GM19328 (cell line): Measurements from ENCODE around the gene RAPGEF1.
A peak's percentile ranks its signal among the peaks of the same experiment; 100 is the strongest.
"Not testable (repeated sequence)": the region's sequence is repeated elsewhere in the genome, so short reads cannot be mapped to it uniquely, and the experiment has no call there.

Experiments used
- ATAC-seq: cut with Tn5 transposase; IDR thresholded peaks from one replicate; pipeline ENCODE4 v1.9.1; 2021; ENCODE audit warnings: mild to moderate bottlenecking, moderate library complexity; ENCODE audit not compliant: unreplicated experiment

The RAPGEF1 gene, protein sequence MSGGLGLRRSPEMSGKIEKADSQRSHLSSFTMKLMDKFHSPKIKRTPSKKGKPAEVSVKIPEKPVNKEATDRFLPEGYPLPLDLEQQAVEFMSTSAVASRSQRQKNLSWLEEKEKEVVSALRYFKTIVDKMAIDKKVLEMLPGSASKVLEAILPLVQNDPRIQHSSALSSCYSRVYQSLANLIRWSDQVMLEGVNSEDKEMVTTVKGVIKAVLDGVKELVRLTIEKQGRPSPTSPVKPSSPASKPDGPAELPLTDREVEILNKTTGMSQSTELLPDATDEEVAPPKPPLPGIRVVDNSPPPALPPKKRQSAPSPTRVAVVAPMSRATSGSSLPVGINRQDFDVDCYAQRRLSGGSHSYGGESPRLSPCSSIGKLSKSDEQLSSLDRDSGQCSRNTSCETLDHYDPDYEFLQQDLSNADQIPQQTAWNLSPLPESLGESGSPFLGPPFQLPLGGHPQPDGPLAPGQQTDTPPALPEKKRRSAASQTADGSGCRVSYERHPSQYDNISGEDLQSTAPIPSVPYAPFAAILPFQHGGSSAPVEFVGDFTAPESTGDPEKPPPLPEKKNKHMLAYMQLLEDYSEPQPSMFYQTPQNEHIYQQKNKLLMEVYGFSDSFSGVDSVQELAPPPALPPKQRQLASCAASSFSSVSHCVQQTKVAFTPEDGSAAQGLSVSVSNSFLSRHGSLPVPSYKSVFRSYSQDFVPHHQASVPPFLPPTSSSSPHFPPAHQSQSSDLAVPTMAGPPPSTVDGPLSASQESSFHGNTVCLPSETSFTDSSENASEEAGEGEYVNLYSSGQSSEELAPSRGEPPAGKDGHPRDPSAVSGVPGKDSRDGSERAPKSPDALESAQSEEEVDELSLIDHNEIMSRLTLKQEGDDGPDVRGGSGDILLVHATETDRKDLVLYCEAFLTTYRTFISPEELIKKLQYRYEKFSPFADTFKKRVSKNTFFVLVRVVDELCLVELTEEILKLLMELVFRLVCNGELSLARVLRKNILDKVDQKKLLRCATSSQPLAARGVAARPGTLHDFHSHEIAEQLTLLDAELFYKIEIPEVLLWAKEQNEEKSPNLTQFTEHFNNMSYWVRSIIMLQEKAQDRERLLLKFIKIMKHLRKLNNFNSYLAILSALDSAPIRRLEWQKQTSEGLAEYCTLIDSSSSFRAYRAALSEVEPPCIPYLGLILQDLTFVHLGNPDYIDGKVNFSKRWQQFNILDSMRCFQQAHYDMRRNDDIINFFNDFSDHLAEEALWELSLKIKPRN (N-terminal part only)

DNA sequence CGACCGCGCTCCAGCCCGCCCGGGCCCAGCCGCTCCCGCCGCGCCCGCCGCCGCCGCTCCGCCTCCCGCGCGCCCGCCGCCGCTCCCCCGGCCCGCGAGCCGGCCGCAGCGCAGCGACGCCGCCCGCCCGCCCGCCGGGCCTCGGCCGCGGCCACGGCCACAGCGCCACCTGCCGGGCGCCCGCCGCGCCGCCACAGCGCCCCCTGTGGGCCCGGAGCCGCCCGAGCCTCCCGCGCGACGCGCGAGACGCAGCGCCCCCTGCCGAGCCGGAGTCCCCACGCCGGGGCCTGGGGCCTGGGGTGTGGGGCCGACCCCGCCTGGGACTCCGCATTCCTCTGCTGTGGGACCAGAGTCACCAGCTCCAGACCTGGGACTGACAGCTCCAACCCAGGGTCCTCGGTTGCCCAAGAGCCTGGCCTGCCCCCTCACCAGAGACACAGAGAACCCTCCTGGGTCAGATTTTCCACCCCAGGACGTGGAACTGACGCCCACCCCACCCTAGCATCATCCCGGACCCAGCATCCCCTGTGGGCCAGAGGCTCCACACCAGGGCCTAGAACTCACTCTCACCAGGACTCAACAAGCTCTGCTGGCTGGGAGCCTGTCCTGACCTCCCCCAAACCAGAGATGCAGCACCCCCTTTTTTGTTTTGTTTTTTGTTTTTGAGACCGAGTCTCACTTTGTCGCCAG, at the start of gene RAPGEF1:
Gene RAPGEF1, minus strand, starts transcription at position 118 of the 690 bp plus-strand sequence. CDS start 246 bp downstream, outside the sequence.
- peak; percentile 47 for ATAC-seq

DNA sequence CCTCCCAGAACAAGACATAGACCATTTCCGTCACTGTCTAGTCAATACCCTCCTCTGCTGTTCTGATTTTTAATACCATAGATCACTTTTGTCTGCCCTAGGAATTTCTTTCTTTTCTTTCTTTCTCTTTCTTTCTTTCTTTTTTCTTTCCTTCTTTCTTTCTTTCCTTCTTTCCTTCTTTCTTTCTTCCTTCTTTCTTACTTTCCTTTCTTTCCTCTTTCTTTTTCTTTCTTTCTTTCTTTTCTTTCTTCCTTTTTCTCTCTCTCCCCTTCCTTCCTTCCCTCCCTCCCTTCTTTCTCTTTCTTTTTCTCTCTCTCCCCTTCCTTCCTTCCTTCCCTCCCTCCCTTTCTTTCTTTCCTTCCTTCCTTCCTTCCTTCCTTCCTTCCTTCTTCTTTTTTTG, 49.0 kb upstream of the RAPGEF1 start:
- no peak for ATAC-seq

DNA sequence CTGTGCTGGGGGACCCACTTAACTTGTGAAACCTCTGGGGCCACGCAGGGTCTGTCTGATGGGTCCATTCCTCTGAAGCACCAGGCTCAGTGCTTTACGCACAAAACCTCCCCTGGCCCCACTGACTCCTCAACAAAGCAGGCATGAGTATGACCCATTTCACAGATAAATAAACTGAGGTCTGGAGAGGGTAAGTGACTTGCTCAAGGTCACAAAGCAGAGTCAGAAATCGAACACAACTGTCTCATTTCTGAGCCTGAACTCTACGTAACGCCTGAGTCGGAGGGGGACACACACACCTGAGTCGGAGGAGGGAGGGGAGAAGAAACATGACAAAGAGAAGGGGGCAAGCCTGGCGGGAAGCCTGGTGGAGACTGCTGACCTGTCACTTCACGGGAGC, 48.0 kb upstream of the RAPGEF1 start:
- no peak for ATAC-seq

DNA sequence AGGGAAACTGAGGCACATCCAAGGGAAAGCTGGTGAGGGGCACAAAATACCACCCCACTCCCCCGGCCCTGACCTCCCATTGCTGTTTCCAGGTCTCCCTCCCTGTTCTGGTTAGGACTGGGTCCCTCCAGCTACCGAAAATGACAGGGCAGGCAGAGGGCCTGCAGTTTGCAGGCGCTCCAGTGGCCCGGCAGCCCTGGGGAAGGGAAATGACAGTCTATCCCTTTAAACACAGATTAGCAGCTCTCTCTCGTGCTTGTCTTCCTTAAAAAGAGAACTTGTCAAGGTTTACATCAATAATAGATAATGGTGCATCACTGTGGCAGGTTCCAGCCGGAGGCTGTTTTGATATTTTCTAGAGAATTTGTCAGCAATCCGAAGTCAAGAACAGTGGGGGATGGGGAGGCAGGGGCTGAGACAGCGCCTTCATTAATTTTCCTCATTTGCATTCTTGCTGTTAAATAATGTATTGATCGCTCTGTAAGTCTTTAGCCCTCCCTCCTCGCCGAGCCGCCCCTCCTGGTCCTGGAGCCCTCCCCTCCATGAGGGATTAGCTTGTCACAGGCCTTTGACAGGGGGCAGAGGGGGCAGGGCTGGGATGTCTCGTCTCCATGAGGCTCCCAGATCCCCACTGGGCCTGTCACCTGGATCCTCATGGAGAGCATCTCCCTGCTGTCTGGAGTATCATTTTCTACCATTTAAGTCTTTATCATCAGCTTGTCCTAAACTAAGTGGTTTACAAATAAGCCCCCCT, 45.0 kb upstream of the RAPGEF1 start:
- no peak for ATAC-seq

DNA sequence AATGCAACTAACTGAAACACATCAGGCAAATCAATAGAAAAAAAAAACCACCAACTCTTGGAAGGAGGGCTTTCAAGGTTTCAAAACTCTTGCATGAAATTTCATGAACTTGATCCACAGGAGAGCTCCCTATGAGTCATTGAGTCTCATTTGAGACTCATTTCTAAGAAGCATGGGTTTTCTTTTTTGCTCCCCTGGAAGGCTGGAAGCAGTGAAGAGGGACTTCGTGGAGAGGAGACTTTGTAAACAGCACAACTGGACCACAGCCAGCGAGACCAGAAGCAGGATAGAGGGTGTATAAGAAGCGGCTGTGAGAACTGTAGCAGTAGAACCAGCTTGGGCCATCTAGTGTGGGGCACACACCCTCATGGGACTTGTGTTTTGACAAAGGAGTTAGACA, 41.2 kb upstream of the RAPGEF1 start:
- ATAC-seq = no peak

DNA sequence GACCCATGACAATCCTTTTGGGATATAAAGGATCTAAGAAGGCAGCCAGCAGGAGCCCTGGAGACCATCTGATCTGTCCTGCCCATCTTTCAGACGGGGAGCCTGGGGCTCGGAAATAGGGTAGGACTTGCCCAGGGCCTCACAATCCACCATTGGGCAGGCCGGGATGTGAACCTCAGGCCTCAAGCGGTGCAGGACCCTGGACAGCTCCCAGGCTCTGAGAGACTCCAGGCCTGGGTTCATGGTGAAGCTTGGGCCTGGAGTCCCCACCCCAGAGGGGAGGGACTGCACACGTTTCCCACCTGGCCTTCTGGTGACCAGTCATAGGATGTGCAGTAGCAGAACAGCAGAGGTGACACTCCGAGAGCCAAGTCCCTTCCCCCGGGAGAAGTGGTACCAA, 36.6 kb upstream of the RAPGEF1 start:
- ATAC-seq = no peak

DNA sequence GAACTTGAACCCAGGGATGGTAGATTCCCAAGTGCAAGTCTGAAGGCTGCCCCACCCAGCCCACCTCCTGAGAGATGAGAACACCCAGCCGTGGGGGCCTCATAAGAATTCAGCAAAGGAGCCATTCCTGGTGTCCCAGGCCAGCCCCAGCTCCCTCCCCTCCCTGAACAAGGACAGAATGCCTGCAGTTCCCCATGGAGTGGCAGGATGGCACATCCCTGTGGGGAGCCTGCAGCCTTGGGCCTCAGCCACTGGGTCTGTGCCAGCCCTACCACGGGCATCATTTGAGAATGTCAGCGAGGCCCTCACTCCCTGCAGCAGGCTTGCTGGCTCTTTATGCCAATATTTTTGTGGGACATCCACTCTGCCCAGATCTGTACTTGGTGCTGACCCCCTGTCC, 36.2 kb upstream of the RAPGEF1 start:
- no peak for ATAC-seq

DNA sequence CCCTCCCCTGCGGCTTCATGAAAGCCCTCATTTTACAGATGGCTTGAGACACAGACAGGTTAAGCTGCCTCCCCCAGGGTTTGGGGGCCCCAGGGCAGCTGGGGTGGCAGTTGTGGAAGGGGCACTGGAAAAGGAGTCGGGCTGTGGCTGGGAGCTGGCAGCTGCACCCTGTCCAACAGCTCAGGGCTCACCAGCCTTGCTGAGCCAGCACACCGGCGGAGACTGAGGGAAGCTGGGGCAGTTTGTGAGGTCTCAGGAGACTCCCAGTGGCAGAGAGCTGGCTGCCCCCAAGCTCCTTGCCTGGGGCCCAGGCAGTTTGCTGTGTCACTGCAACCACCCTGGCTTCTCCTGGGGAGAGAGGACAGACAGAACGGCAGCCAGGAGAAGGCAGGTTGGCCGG, 34.8 kb upstream of the RAPGEF1 start:
- no peak for ATAC-seq

DNA sequence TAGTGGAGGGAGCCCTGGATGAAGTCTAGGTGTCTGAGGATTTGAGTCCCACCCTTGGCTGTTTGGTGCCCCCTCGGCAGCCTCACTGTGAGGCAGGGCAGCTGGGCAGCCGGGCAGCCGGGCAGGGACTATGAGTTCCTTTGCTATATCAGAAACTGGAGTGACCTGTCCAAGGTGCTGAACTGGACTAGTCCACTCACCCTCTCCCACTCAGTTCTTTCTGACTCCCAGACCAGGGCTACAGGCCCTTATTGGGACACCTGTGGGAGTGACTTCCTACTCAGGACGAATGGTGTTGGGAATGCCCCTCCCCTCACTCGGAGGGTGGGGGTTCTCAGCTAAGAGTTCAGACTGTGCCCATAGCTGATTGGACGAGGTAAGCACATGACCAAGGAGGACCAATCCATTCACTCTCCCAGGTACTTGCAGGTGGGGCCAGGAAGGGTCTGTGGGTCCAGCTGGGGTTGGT, 34.1 kb upstream of the RAPGEF1 start:
- no peak for ATAC-seq

DNA sequence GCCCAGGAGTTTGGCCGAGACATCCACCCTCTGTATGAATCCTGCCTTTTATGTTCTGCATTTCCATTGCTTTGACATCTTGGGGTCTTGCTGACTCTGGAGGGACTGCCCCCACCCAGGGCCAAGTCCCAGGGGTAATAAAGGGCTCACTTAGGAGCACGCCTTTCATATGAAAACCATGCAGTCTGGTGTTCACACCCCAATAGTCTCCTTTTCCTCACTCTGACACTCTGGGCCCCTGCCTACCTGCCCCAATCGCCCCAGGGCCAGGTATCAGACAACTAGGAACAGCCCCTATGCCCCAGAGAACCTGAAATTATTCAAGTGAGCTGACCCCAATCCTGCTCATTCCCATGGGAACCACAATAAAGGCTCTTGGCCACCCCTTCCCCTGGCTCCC, 33.1 kb upstream of the RAPGEF1 start:
- no peak for ATAC-seq

DNA sequence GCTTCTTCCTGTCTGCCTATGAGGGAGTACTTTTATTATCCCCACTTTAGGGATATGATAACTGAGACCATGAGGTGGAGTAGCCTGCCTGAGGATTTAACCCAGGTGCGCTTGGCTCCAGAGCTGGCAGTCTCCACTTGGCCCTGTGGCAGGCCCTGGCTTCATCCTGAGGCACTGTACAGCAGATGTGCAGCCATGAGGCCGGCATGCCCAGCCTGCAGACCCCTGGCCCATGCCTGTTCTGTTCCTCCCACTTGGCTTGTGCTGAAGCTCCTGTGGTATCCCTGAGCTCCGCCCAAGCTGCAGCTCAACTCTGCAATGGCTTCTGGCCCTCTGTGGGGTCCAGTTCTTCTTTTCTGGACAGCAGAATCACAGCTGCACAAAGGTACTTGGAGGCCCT, 31.8 kb upstream of the RAPGEF1 start:
- no peak for ATAC-seq

DNA sequence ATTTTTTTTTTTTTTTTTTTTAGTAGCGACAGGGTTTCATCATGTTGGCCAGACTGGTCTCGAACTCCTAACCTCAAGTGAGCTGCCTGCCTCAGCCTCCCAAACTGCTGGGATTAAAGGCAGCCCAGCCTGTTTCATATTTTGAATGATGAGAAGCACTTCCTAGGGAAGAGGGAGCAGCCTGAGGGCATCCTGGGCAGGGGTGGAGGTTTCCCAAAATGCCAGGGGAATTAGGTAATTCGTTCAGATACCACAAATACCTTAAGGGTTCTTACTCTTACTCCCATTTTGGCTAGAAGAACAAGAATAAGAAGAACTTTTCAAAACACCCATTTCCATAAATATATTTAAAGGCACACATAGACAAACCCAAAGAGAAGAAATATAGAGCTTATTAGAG, 29.5 kb upstream of the RAPGEF1 start:
- ATAC-seq = no peak

DNA sequence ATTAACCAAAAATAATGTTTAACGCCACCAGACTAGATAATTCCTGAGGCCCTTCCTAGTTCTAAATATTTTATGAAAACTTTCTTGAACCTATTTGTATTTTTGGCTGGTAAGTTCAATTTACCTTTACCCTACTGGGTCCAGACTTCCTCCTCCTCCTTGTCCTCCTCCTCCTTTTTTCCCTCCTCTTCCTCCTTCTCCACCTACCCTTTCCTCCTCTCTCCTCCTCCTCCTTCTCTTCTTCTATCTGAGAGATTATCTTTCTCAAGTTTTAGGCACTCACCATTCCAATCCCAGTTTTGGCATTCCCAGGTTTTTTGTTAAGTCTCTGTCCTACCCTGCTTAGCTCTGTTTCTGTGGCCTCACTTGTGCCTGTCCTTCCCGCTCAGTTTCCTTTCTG, 24.7 kb upstream of the RAPGEF1 start:
- no peak for ATAC-seq

DNA sequence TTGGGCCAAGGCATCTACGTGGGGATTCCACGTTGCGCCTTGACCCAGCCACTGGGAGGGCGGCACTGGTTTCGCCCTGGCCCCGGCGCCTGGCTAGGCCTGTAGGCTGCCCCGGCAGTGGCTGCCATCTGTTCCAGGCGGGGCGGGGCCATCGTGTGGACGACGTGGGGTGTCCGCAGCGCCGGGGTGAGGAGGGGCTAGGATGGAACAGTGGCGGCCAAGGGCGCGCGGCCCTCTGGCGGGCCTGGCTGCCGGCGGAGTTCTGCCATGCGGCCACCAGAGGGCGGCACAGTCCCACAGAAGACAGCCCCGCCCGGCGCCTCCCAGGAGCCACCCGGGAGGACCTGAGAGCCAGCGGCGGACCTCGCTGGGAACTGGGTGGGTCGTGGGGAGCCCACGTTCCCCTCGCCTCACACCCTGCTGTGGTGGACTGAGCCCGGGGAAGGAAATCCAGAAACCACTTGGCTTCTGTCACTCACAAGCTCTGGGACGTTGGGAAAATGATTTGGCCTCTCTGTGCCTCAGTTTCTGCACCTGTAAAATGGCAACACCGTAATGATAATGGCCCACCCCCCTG, 22.6 kb upstream of the RAPGEF1 start:
- ATAC-seq = no peak

DNA sequence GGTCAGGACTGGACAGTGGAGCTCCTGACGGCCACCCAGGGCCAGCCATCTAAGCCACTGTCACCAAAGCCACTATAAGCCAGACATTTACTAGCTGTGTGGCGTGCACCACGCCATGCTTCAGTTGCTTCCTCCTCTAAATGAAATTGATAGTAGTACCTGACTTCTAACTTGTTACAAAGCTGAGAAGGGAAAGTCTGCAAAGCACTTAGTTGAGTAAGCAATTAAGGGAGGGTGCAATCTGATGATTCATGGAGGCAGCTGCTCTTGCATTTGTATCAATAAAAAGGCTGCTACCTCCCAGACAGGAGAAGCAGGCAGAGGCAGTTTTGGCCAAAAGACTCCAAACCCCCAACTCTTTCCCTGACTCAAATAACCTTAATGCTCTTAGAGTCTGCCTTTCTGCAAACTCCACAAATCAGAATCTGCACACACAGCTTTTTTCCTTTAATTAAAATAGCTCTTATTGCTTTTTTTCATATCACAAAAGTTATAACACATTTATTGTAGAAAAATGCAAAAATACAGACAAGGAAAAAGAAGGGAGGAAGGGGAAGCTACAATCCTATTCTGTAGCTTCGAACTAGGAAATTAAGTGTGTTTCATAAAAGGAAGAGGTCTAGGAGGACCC, 19.3 kb upstream of the RAPGEF1 start:
- ATAC-seq = no peak

DNA sequence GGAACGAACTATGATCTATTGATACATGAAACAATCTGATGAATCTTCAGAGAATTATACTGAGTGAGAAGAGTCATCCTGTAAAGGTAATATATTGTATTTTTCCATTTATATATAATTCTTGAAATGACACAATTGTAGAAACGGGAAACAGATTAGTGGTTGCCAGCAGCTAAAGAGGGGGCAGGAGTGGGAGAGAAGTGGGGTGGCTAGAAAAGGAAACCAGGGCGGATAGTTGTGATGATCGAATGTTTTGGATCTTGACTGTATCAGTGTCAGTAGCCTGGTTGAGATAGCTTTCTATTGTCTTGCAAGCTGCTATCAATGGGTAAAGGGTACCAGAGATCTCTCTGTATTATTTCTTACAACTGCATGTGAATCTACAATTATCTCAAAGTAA, 17.7 kb upstream of the RAPGEF1 start:
- no peak for ATAC-seq

DNA sequence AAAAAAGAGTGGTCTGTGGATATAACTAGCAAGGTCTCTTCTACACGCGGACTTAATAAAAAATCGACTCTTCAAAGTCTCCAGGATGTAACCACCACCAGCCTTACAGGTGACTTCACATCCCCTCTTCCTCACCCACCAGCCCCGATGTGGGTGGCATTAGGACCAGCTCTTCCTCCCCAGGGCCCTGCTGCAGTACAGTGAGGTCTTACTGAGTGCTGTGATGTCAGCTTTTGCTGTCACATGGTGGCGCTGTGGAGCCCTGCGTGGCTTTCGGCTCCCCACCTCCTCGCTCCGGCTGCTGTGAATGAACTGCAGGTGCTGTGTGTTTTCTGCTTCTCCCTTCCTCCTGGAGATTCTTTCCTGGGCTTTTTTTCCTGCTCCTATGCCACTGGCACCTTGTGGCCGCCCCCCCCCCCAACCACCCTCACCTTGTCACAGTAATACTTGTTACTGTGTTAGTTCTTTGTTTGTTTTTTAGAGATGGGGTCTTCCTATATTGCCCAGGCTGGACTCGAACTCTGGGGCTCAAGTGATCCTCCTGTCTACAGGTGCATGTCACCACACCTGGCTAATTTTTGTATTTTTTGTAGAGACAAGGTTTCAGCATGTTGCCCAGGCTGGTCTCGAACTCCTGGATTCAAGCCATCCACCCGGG, 15.8 kb upstream of the RAPGEF1 start:
- no peak for ATAC-seq

DNA sequence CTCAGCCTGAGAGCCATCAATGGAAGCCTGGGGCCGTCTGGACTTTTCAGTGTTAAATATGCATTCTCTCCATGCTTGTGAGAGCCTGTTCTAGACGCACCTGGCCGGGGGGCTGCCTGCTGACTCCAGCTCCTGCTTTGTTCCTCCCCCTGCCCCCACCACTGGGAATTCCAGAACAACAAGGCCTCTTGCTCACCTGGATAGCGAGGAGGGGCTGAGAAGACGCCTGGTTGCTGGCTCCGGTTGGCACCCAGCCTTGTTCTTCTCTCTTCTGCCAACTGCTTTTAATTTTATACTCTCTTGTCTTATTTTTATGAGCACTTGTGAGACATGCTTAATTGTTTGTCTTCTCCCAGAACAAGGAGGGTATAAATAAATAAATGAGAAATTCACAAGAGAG, 15.0 kb upstream of the RAPGEF1 start:
- no peak for ATAC-seq

DNA sequence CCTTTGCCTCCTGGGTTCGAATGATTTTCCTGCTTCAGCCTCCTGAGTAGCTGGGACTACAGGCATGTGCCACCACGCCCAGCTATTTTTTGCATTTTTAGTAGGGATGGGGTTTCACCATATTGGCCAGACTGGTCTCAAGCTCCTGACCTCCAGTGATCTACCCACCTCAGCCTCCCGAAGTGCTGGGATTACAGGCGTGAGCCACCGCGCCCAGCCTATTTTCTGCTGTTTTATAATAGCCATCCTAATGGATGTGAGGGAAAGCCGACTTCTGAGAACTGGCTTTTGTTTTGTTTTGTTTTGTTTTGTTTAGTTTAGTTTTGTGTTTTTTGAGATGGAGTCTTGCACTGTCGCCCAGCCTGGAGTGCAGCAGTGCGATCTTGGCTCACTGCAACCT, 13.9 kb upstream of the RAPGEF1 start:
- not testable (repeated sequence) for ATAC-seq
